ENCODE data around the gene ZNF576. TPM values are rescaled to one million over a fixed set of nuclear protein-coding genes. Genes with fewer than 3 reads are reported as not detected.
A peak's percentile ranks its signal among the peaks of the same experiment; 100 is the strongest.

The ZNF576 gene
- total and polyA plus RNA-seq, 9 of the 15 experiments (the other 6 are each of a cell fraction or from before 2014, with no cell fraction given): 6.8 to 18.2 (median 12.2) TPM

GRCh38 chr19:43639519-43640423 lies 43.4 kb downstream of the ZNF576 start, which contains the start of gene CADM4 (continued):
- TF ChIP-seq MGA (IDR thresholded peaks at IDR 0.05): peak; percentile 98
- TF ChIP-seq ZSCAN29 (IDR thresholded peaks at IDR 0.05): no peak
- TF ChIP-seq WHSC1 (IDR thresholded peaks at IDR 0.05; ENCODE audit: low read length): no peak
- no peak for TF ChIP-seq FOXO4 (CRISPR knock-in tag; IDR thresholded peaks at IDR 0.05)
- TF ChIP-seq KDM2B (CRISPR knock-in tag; IDR thresholded peaks at IDR 0.05): 0 out of 2 replicates have a peak, but pooled peaks have one; percentile 38
- TF ChIP-seq PHF8 (IDR thresholded peaks at IDR 0.05; ENCODE audit: borderline replicate concordance, low read length): peak; percentile 39; the same call in 1 of the 2 replicates
- peak; percentile 9; the same call in 1 of the 2 replicates for TF ChIP-seq ZBTB7A (IDR thresholded peaks at IDR 0.05; ENCODE audit: borderline replicate concordance, control insufficient read depth, low read depth, low read length)
- TF ChIP-seq L3MBTL2 (IDR thresholded peaks at IDR 0.05): peak; percentile 93
- TF ChIP-seq KLF1 (tag; IDR thresholded peaks at IDR 0.05): no peak
- no peak for TF ChIP-seq ZNF707 (CRISPR knock-in tag; conservative IDR thresholded peaks at IDR 0.05)
- peak; percentile 52; the same call in 1 of the 2 replicates for TF ChIP-seq GABPB1 (CRISPR knock-in tag; IDR thresholded peaks at IDR 0.05)
- peak; percentile 72; the same call in 1 of the 2 replicates for TF ChIP-seq GATAD2A (IDR thresholded peaks at IDR 0.05)
- TF ChIP-seq NFYB (IDR thresholded peaks at IDR 0.05; ENCODE audit: extremely low read depth, insufficient read length): no peak
- peak; percentile 17; the same call in 1 of the 2 replicates for TF ChIP-seq NFIC (IDR thresholded peaks at IDR 0.05)
- TF ChIP-seq ETV1 (tag; conservative IDR thresholded peaks at IDR 0.05; ENCODE audit: low read depth): no peak
